Measurements from ENCODE around the gene OTX1.

OTX1 gene

DNA sequence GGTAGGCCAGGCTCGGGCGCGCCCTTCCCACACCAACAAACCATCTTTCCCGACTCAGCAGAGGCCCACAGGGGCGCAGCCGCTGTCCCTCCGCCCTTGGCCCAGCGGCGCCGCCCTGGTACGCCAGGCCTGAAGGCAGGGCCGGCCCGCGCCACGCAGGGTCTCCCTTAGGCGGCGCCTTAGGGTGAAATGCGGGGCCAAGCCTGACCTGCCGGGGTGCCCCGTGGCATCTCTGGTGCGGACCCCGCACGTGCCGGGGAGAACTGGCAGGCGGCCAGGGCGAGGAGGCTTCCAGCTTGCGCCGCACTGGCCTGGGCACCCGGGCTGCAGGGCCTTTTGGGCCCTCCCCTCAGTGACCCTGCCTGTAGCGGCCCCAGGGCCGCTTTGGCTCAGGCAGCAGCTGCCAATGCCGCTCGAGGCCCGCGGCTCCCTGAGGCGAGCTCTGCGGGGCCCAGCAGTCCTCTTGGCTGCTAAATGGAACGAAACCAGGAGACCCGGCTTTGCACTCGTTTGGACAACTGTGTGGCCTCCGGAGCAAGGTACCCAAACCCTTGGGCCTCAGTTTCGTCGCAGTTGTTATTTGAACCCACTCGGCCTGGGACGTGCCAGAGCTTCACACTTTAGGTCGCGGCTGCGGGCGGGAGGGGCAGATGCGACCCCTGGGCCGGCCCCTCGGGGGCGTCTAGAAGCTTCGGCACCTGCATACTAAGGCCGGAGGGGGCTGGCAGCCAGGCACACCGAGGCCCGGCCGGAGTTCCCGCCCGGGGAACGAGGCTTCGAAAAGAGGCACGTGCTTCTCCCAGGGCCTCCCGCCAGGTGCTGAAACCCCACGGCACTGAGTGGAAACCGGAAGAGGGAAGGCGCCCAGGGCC is 8.5 kb downstream of the OTX1 start:
- Histone ChIP-seq H2AFZ (ENCODE audit: low read length) (no peak overlapping the region), H4K20me1 (ENCODE audit: insufficient read depth, low read length, poor library complexity, severe bottlenecking) (no peaks in the 10 kb centered on the region), H3K4me3 (ENCODE audit: low read length, poor library complexity, severe bottlenecking) (no peak overlapping the region), H3F3A (ENCODE audit: low read depth) (no peaks in the 10 kb centered on the region), H3K36me3 (ENCODE audit: insufficient read depth, low read length) (no peaks in the 10 kb centered on the region; the same call in 1 of the 2 replicates), H3K9me2 (replicated peaks; ENCODE audit: low read depth, low read length) (no peaks in the 10 kb centered on the region), H3K79me2 (ENCODE audit: insufficient read depth, low read length) (no peaks in the 10 kb centered on the region), H3K9me3 (ENCODE audit: insufficient read depth, low read depth, low read length) (no peaks in the 10 kb centered on the region), H3K27me3 (ENCODE audit: insufficient read depth, low read length, poor library complexity, severe bottlenecking) (no peaks in the 10 kb centered on the region), H3K4me2 (ENCODE audit: low read depth, low read length, poor library complexity, severe bottlenecking) (no peak overlapping the region), H3K9ac (ENCODE audit: low read depth, low read length, poor library complexity, severe bottlenecking) (no peak overlapping the region), H3K4me1 (ENCODE audit: insufficient read depth, low read length, poor library complexity, severe bottlenecking) (no peaks in the 10 kb centered on the region)
- TF ChIP-seq EZH2phosphoT487 (IDR thresholded peaks at IDR 0.05; ENCODE audit: borderline replicate concordance), result no peak
- TF ChIP-seq, protein P1, sequence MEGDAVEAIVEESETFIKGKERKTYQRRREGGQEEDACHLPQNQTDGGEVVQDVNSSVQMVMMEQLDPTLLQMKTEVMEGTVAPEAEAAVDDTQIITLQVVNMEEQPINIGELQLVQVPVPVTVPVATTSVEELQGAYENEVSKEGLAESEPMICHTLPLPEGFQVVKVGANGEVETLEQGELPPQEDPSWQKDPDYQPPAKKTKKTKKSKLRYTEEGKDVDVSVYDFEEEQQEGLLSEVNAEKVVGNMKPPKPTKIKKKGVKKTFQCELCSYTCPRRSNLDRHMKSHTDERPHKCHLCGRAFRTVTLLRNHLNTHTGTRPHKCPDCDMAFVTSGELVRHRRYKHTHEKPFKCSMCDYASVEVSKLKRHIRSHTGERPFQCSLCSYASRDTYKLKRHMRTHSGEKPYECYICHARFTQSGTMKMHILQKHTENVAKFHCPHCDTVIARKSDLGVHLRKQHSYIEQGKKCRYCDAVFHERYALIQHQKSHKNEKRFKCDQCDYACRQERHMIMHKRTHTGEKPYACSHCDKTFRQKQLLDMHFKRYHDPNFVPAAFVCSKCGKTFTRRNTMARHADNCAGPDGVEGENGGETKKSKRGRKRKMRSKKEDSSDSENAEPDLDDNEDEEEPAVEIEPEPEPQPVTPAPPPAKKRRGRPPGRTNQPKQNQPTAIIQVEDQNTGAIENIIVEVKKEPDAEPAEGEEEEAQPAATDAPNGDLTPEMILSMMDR (conservative IDR thresholded peaks at IDR 0.05; ENCODE audit: low read length), result no peak

DNA sequence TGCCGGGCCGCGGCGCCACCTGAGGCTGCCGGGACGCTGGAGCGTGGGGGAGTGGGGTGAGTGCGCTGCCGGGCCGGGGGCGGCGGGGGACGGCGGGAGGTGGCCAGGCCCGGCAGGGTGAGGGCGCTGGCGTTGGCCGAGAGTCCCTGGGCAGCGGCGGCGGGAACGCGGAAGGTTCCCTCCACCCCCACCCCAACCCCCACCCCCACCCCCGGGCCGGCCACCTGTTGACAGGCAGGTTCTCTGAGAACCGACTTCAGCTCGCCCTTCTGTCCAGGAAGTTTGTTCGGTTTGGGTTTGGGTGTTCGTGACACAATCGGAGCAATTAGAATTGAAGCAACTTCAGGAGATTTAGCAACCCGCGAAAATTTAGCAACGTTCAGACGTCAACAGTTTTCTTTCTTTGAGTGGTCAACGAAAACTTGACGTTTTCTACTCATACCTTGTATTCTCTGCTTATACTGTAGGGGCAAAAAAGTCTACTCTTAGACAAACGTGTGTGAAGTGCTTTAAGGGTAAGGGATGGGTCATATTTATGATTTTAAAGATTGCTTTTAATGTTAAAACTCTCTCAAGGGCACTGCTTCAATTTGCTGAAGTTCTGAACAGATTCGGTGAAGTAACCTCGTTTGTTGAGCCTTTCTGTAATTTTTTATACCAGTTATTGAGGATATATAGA is 9.3 kb downstream of the OTX1 start:
- Histone ChIP-seq H3K9ac (ENCODE audit: low read depth, low read length, poor library complexity, severe bottlenecking) (no peak overlapping the region), H3K4me2 (ENCODE audit: low read depth, low read length, poor library complexity, severe bottlenecking) (no peak overlapping the region), H2AFZ (ENCODE audit: low read length) (no peak overlapping the region), H3F3A (ENCODE audit: low read depth) (no peaks in the 10 kb centered on the region), H3K27me3 (ENCODE audit: insufficient read depth, low read length, poor library complexity, severe bottlenecking) (no peaks in the 10 kb centered on the region), H3K79me2 (ENCODE audit: insufficient read depth, low read length) (no peaks in the 10 kb centered on the region), H3K9me2 (replicated peaks; ENCODE audit: low read depth, low read length) (no peaks in the 10 kb centered on the region), H3K36me3 (ENCODE audit: insufficient read depth, low read length) (no peaks in the 10 kb centered on the region; the same call in 1 of the 2 replicates), H3K4me1 (ENCODE audit: insufficient read depth, low read length, poor library complexity, severe bottlenecking) (no peaks in the 10 kb centered on the region), H3K4me3 (ENCODE audit: low read length, poor library complexity, severe bottlenecking) (no peak overlapping the region), H3K9me3 (ENCODE audit: insufficient read depth, low read depth, low read length) (no peaks in the 10 kb centered on the region), H4K20me1 (ENCODE audit: insufficient read depth, low read length, poor library complexity, severe bottlenecking) (no peaks in the 10 kb centered on the region)
- TF ChIP-seq, protein P1 (conservative IDR thresholded peaks at IDR 0.05; ENCODE audit: low read length), result no peak
- no peak for TF ChIP-seq EZH2phosphoT487 (IDR thresholded peaks at IDR 0.05; ENCODE audit: borderline replicate concordance)

DNA sequence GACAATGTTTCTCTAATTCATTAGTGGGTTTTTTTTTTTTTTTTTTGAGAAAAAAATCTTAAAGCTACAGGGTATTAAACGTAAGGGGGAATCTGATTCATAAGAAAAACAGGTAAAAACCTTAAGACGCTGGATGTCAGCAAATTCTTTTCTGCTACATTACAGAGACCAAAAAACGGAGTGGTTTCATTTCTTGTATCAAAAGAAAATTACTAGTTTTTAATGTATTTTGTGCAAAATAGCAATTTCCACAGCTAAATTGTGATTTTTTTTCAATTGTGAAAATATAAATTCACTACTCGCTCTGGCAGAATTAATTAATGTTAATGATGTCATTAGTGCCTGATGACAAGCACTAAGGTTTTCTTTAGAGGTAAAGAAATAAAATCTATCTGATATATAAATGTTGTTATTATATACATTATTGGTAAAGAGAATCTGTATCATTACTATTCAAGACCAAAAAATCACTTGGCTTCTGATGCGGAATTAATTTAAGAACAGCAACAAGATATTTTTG is 9.9 kb downstream of the OTX1 start:
- TF ChIP-seq, protein P1 (conservative IDR thresholded peaks at IDR 0.05; ENCODE audit: low read length), result no peak
- no peak for TF ChIP-seq EZH2phosphoT487 (IDR thresholded peaks at IDR 0.05; ENCODE audit: borderline replicate concordance)
- Histone ChIP-seq H2AFZ (ENCODE audit: low read length) (no peak overlapping the region), H3K36me3 (ENCODE audit: insufficient read depth, low read length) (no peaks in the 10 kb centered on the region; the same call in 1 of the 2 replicates), H3F3A (ENCODE audit: low read depth) (no peaks in the 10 kb centered on the region), H3K9ac (ENCODE audit: low read depth, low read length, poor library complexity, severe bottlenecking) (no peak overlapping the region), H3K4me2 (ENCODE audit: low read depth, low read length, poor library complexity, severe bottlenecking) (no peak overlapping the region), H3K79me2 (ENCODE audit: insufficient read depth, low read length) (no peaks in the 10 kb centered on the region), H3K4me3 (ENCODE audit: low read length, poor library complexity, severe bottlenecking) (no peak overlapping the region), H4K20me1 (ENCODE audit: insufficient read depth, low read length, poor library complexity, severe bottlenecking) (no peaks in the 10 kb centered on the region), H3K9me3 (ENCODE audit: insufficient read depth, low read depth, low read length) (no peaks in the 10 kb centered on the region), H3K27me3 (ENCODE audit: insufficient read depth, low read length, poor library complexity, severe bottlenecking) (no peaks in the 10 kb centered on the region), H3K4me1 (ENCODE audit: insufficient read depth, low read length, poor library complexity, severe bottlenecking) (no peaks in the 10 kb centered on the region), H3K9me2 (replicated peaks; ENCODE audit: low read depth, low read length) (no peaks in the 10 kb centered on the region)

All from Loucy (cell line).